ENCODE results near the gene LONRF2.

The LONRF2 gene

GRCh38 chr2:100247256-100248043, 74.9 kb downstream of the LONRF2 start:
- TF ChIP-seq ZNF274 (IDR thresholded peaks at IDR 0.05; ENCODE audit: low read depth, low read length) (no peak), YY1 (IDR thresholded peaks at IDR 0.05; ENCODE audit: insufficient read depth, insufficient read length) (no peak), SUZ12 (IDR thresholded peaks at IDR 0.05; ENCODE audit: extremely low read depth, insufficient read depth, insufficient read length) (no peak)
- no peaks in the 10 kb centered on the region for H3K4me1 ChIP-seq (ENCODE audit: insufficient read depth, insufficient read length)
- H3K27me3 ChIP-seq (ENCODE audit: insufficient read depth, insufficient read length): no peaks in the 10 kb centered on the region

GRCh38 chr2:100246163-100247145, 75.8 kb downstream of the LONRF2 start:
- no peak overlapping the region for H3K4me3 ChIP-seq (ENCODE audit: insufficient read length, low read depth)
- H3K36me3 ChIP-seq (ENCODE audit: insufficient read depth, insufficient read length, low read length): no peaks in the 10 kb centered on the region
- DNase-seq (ENCODE audit: low read depth, low spot score): no peak
- TF ChIP-seq ZNF274 (IDR thresholded peaks at IDR 0.05; ENCODE audit: low read depth, low read length) (no peak), YY1 (IDR thresholded peaks at IDR 0.05; ENCODE audit: insufficient read depth, insufficient read length) (no peak), SUZ12 (IDR thresholded peaks at IDR 0.05; ENCODE audit: extremely low read depth, insufficient read depth, insufficient read length) (no peak)
- no peak overlapping the region for H3K9ac ChIP-seq (ENCODE audit: insufficient read length, low read depth)
- peaks cover 10% of the 10 kb centered on the region for H3K27me3 ChIP-seq (ENCODE audit: insufficient read depth, insufficient read length)
- no peaks in the 10 kb centered on the region for H3K4me1 ChIP-seq (ENCODE audit: insufficient read depth, insufficient read length)
- H3K9me3 ChIP-seq (ENCODE audit: insufficient read depth, low read length): no peaks in the 10 kb centered on the region

More at GRCh38 chr2:100247256-100248043, 74.9 kb downstream of the LONRF2 start:
- Histone ChIP-seq H3K9ac (ENCODE audit: insufficient read length, low read depth) (no peak overlapping the region), H3K9me3 (ENCODE audit: insufficient read depth, low read length) (no peaks in the 10 kb centered on the region), H3K4me3 (ENCODE audit: insufficient read length, low read depth) (no peak overlapping the region), H3K36me3 (ENCODE audit: insufficient read depth, insufficient read length, low read length) (no peaks in the 10 kb centered on the region)
- no peak for DNase-seq (ENCODE audit: low read depth, low spot score)

- DNase-seq (ENCODE audit: low read depth, low spot score): no peak
- no peaks in the 10 kb centered on the region for H3K4me1 ChIP-seq (ENCODE audit: insufficient read depth, insufficient read length)
- TF ChIP-seq ZNF274 (IDR thresholded peaks at IDR 0.05; ENCODE audit: low read depth, low read length): no peak
- TF ChIP-seq YY1 (IDR thresholded peaks at IDR 0.05; ENCODE audit: insufficient read depth, insufficient read length): no peak
- TF ChIP-seq SUZ12 (IDR thresholded peaks at IDR 0.05; ENCODE audit: extremely low read depth, insufficient read depth, insufficient read length): no peak
- H3K36me3 ChIP-seq (ENCODE audit: insufficient read depth, insufficient read length, low read length): no peaks in the 10 kb centered on the region
- no peak overlapping the region for H3K9ac ChIP-seq (ENCODE audit: insufficient read length, low read depth)
- H3K9me3 ChIP-seq (ENCODE audit: insufficient read depth, low read length): no peaks in the 10 kb centered on the region
- peaks cover 17% of the 10 kb centered on the region for H3K27me3 ChIP-seq (ENCODE audit: insufficient read depth, insufficient read length)
- no peak overlapping the region for H3K4me3 ChIP-seq (ENCODE audit: insufficient read length, low read depth)
These were observed 76.6 kb downstream of the LONRF2 start for GRCh38 chr2:100245681-100246080.

GRCh38 chr2:100244881-100245605, 77.3 kb downstream of the LONRF2 start:
- Histone ChIP-seq H3K4me1 (ENCODE audit: insufficient read depth, insufficient read length) (no peaks in the 10 kb centered on the region), H3K9ac (ENCODE audit: insufficient read length, low read depth) (no peak overlapping the region)
- no peak for DNase-seq (ENCODE audit: low read depth, low spot score)

GRCh38 chr2:100243631-100244030, 78.7 kb downstream of the LONRF2 start:
- H3K36me3 ChIP-seq (ENCODE audit: insufficient read depth, insufficient read length, low read length): no peaks in the 10 kb centered on the region
- H3K27me3 ChIP-seq (ENCODE audit: insufficient read depth, insufficient read length): peaks cover 22% of the 10 kb centered on the region
- no peaks in the 10 kb centered on the region for H3K9me3 ChIP-seq (ENCODE audit: insufficient read depth, low read length)
- TF ChIP-seq ZNF274 (IDR thresholded peaks at IDR 0.05; ENCODE audit: low read depth, low read length): no peak
- no peak for TF ChIP-seq YY1 (IDR thresholded peaks at IDR 0.05; ENCODE audit: insufficient read depth, insufficient read length)
- H3K4me3 ChIP-seq (ENCODE audit: insufficient read length, low read depth): no peak overlapping the region
- DNase-seq (ENCODE audit: low read depth, low spot score): no peak
- peaks cover 10% of the 10 kb centered on the region for H3K4me1 ChIP-seq (ENCODE audit: insufficient read depth, insufficient read length)
- H3K9ac ChIP-seq (ENCODE audit: insufficient read length, low read depth): no peak overlapping the region

More at GRCh38 chr2:100244881-100245605, 77.3 kb downstream of the LONRF2 start:
- H3K9me3 ChIP-seq (ENCODE audit: insufficient read depth, low read length): no peaks in the 10 kb centered on the region
- no peak overlapping the region for H3K4me3 ChIP-seq (ENCODE audit: insufficient read length, low read depth)
- TF ChIP-seq ZNF274 (IDR thresholded peaks at IDR 0.05; ENCODE audit: low read depth, low read length) (no peak), YY1 (IDR thresholded peaks at IDR 0.05; ENCODE audit: insufficient read depth, insufficient read length) (no peak), SUZ12 (IDR thresholded peaks at IDR 0.05; ENCODE audit: extremely low read depth, insufficient read depth, insufficient read length) (no peak)
- H3K36me3 ChIP-seq (ENCODE audit: insufficient read depth, insufficient read length, low read length): no peaks in the 10 kb centered on the region
- peaks cover 22% of the 10 kb centered on the region for H3K27me3 ChIP-seq (ENCODE audit: insufficient read depth, insufficient read length)

- peak; percentile 64 for DNase-seq (ENCODE audit: low read depth, low spot score)
- Histone ChIP-seq H3K4me3 (ENCODE audit: insufficient read length, low read depth) (no peak overlapping the region), H3K27me3 (ENCODE audit: insufficient read depth, insufficient read length) (peaks cover 22% of the 10 kb centered on the region), H3K9ac (ENCODE audit: insufficient read length, low read depth) (no peak overlapping the region), H3K9me3 (ENCODE audit: insufficient read depth, low read length) (no peaks in the 10 kb centered on the region), H3K4me1 (ENCODE audit: insufficient read depth, insufficient read length) (peaks cover 11% of the 10 kb centered on the region), H3K36me3 (ENCODE audit: insufficient read depth, insufficient read length, low read length) (no peaks in the 10 kb centered on the region)
- TF ChIP-seq SUZ12 (IDR thresholded peaks at IDR 0.05; ENCODE audit: extremely low read depth, insufficient read depth, insufficient read length) (no peak), YY1 (IDR thresholded peaks at IDR 0.05; ENCODE audit: insufficient read depth, insufficient read length) (no peak), ZNF274 (IDR thresholded peaks at IDR 0.05; ENCODE audit: low read depth, low read length) (no peak)
These were observed 79.2 kb downstream of the LONRF2 start for GRCh38 chr2:100242891-100243619.
